Activated T-cell treated with anti-CD3 and anti-CD28 coated beads, Interleukin-2, amount 50 U/mL, for 48 hours (primary cell): ENCODE data around the gene MED25.

Source experiments
- DNase-seq, 2 experiments: peaks; one replicate each; pipeline ENCODE4 v3.0.0-alpha.2; 2020

MED25 gene

GRCh38 chr19:49817964-49818648 lies at the start of gene MED25:
MED25 (plus strand) TSS chr19:49818289; CDS start chr19:49818342, 53 bp downstream.
- peak; percentile 92 to 93 for DNase-seq

DNA sequence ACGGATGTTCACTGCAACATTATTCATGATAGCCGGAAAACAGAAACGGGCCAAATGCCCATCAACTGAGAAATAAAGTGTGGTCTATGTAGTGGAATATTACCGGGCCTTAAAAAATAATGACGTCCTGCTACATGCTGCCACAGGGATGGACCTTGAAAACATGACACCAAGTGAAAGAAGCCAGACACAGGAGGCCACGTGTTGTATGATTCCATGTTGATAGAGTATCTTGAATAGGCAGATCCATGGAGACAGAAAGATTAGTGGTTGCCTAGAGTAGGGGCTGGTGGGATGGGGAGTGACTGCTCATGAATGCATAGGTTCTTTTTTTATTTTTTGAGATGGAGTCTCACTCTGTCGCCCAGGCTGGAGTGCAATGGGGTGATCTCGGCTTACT lies 47.6 kb upstream of the MED25 start:
- DNase-seq = no peak

GRCh38 chr19:49771674-49772139 lies 46.4 kb upstream of the MED25 start:
- no peak for DNase-seq

DNA sequence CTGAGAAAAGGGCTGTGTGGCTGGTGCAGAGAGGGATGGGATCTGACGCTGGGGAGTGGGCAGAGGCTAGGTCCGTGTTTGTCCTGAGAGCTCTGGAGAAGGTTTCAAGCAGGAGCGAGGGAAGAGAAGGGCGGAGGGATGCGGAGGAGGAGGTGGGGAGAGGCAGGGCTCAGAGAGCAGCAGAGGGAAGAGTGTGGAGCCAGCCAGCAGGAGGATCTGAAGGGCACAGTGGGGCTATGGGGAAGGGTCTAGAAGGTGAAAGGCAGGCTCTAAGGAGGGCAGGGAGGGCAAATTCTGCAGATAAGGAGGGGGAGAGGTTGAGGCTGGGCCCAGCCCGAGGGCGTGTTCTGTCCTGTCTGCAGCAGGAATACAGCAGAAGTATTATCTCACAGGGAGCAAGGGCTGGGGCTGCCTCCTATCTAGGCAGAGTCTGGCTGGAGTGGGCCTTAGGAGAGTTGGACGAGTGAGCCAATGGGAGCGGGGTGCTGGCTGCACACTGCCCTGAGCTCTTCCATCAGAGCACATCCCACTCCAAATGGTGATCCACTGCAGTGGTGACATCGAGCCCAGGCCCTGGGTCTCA lies 45.1 kb upstream of the MED25 start:
- no peak for DNase-seq

- DNase-seq = no peak
Measured at GRCh38 chr19:49773663-49774350, 44.3 kb upstream of the MED25 start.

- DNase-seq = no peak
Measured at GRCh38 chr19:49774969-49775368, 43.1 kb upstream of the MED25 start.

DNA sequence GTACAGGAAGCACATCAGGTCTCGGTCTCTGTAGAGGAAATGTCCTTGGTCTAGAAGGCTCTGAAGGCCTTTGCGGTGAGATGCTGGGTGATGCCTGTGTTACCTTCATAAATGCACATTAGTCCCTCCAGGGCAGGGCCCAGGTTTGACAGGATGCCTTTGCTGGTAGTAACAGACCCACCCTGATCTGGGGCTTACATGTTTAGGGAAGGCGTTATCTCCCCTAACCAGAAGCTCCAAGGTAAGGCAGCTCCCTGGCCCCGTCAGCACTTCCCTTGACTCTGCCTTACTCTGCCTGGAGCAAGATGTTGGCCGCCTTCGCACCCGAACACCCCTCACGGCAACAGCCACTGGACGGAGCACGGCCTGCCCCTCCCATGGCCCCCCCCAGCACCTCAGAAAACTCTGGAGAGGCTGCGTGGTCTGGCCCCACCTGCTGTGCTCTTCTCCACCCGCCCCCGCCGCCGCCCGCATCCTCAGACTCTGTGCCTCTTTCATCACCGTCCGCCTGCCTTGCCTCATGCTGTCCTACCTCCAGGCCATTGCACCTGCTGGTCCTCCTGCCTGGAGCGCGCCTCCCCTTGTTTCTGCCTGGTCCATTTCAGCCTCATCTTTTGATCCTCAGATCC lies 42.2 kb upstream of the MED25 start:
- DNase-seq = no peak

GRCh38 chr19:49776371-49776764 lies 41.7 kb upstream of the MED25 start:
- DNase-seq = no peak

DNA sequence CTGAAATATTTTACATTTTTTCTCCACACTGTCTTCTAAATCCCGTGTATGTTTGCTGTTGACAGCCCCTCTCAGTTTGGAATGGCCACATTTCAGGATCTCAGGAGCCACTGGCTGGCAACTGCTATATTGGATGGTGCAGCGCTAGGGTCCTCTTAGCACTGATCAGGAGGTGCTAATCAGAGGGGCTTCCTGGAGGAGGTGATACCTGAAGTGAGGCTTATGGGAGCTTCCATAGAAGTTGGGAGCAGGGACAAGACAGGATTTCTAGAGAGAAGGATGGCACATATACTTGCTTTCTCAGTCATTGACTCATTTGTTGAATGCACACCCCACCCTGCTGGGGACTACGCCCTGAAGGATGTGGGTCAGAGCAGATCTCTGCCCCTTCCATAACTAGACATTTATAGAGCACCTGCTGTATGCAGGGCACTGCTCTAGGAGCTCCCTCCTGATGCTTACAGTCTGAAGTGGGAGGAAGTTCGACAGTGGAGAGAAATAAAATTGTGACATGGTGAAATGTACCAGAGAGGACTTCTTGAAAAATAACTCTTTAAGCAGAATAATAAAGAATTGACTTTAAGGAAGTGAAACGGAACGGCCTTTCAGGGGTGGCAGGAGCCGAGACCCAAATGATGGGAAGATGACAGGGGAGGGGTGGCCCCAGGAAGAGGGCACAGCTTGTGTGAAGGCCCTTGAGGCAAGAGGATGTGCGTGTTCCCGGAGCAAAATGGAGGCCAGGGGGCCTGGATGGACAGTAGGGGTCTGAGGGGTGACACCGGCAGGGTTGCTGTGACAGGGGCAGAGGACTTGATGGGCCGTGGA lies 38.1 kb upstream of the MED25 start:
- DNase-seq = no peak

DNA sequence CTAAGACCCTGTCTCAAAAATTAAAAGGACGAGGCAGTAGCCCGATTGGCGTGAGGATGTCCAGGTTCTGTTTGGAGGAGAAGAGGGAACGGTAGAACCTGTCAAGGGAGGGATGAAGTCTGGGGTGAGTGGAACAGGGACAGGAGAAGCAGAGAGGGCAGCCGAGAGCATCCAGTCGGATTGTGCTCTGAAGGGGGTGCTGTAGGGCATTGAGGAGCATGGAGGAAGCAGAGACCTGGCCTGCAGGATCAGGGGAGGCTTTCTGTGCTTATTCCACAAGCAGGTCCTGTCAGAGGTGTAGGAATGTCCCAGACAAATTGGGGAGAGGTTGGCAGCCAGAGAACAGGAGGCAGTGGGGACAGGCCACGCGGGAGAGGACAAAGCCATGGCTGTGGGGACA lies 37.2 kb upstream of the MED25 start:
- no peak for DNase-seq

GRCh38 chr19:49781394-49781793 lies 36.7 kb upstream of the MED25 start:
- DNase-seq = no peak

- DNase-seq = no peak
Measured at GRCh38 chr19:49782515-49782914, 35.6 kb upstream of the MED25 start.

GRCh38 chr19:49786376-49786820 lies 31.7 kb upstream of the MED25 start:
- no peak for DNase-seq

DNA sequence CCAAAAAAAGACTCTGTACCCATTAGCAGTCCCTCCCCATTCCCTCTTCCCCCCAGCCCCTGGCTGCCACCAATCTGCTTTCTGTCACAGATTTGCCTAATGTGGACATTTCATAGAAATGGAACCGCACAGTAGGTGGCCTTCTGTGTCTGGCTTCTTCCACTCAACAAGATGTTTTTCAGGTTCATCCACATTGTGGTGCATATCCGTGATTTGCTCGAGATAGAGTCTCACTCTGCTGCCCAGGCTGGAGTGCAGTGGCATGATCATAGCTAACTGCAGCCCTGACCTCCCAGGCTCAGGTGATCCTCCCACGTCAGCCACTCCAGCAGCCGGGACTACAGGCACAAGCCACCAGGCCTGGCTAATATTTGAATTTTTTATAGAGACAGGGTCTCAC lies 30.3 kb upstream of the MED25 start:
- no peak for DNase-seq

DNA sequence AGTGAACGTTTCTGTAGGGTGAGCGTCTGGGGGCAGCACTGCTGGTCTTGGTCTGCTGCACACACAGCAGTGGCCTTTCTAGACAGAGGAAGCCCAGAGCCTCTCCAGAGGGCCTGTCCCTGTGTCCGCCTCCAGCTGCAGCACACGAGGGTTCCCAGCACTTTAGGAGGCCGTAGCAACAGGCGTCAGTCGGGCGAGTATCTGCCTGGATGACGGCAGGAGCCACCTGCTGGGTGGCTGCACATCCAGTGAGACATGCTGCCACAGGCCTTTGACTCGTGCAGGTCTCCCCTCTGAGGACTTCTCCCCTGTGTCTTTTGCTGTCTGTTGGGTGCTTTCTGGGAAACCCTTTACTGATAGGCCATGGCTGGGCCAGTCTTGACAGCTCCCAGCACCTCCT lies 29.2 kb upstream of the MED25 start:
- DNase-seq = no peak

- no peak for DNase-seq
Measured at GRCh38 chr19:49790866-49791265, 27.2 kb upstream of the MED25 start.

DNA sequence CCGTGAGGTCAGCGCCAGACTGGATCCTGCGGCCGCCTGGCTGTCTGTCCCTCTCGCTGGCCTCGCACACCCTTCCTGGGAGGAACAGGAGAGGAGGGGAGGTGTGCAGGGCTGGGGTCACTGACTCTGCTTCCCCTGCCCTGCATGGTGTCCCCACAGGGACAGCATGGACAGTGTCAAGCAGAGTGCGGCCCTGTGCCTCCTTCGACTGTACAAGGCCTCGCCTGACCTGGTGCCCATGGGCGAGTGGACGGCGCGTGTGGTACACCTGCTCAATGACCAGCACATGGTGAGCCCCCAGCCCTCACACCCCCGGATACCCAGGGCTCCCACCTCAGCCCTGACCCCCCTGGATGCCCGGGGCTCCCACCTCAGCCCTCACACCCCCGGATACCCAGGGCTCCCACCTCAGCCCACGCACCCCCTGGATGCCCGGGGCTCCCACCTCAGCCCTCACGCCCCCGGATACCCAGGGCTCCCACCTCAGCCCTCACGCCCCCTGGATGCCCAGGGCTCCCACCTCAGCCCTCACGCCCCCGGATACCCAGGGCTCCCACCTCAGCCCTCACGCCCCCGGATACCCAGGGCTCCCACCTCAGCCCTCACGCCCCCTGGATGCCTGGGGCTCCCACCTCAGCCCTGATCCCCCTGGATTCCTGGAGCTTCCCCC lies 26.2 kb upstream of the MED25 start:
- no peak for DNase-seq

GRCh38 chr19:49792829-49793560 lies 25.1 kb upstream of the MED25 start:
- no peak for DNase-seq

DNA sequence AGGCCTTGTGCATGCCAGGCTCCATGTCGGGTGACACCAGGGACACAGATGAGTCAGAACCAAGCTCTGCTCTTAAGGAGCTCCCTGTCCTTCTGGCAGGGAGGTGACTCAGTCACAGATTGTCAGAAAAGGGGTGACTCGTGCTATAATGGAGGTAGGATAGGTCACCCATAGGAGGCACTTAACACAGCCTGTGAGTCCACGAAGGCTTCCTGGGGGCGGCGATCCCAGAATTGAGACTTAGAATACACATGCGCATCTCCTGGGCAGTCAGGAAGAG lies 24.6 kb upstream of the MED25 start:
- DNase-seq = peak in 1 of 2 experiments; percentile 46

- DNase-seq = no peak
Measured at GRCh38 chr19:49795615-49796014, 22.5 kb upstream of the MED25 start.

- no peak for DNase-seq
Measured at GRCh38 chr19:49798574-49798973, 19.5 kb upstream of the MED25 start.
